HepG2 (cell line): ENCODE results near the gene ULK4. TPM values are rescaled to one million over a fixed set of nuclear protein-coding genes. Genes with fewer than 3 reads are reported as not detected.

Experiments used
- ETV5 ChIP-seq: IDR thresholded peaks from 2 replicates; pipeline ENCODE4 v1.6.1; 2018; ENCODE audit warnings: missing biosample characterization, missing genetic modification reagents, inconsistent platforms, borderline replicate concordance
- FLYWCH1 ChIP-seq: sonication (generic); formaldehyde crosslinking; IDR thresholded peaks from 2 replicates; pipeline ENCODE4 v1.8.1; 2023; ENCODE audit warnings: mild to moderate bottlenecking, missing genetic modification reagents
- GATA4 ChIP-seq: sonication (generic); IDR thresholded peaks from 2 replicates; pipeline ENCODE4 v1.6.1; 2016; ENCODE audit warnings: antibody characterized with exemption, low read depth, borderline replicate concordance
- KAT8 ChIP-seq: IDR thresholded peaks from 2 replicates; pipeline ENCODE4 v1.6.1; 2016; ENCODE audit warnings: missing genetic modification reagents, missing compliant biosample characterization
- KDM5A ChIP-seq: fragments of 200-600 bp; sonication (generic); IDR thresholded peaks from 2 replicates; pipeline ENCODE4 v1.7.0; 2018; ENCODE audit warnings: antibody characterized with exemption, mild to moderate bottlenecking, low read length, borderline replicate concordance
- MTA3 ChIP-seq: sonication (generic); formaldehyde crosslinking; IDR thresholded peaks from 2 replicates; pipeline ENCODE4 v1.4.0; 2020; ENCODE audit warnings: missing genetic modification reagents
- NBN ChIP-seq: fragments of 450-650 bp; conservative IDR thresholded peaks from 2 replicates; pipeline ENCODE4 v1.6.1; 2017
- RBAK ChIP-seq: sonication (generic); formaldehyde crosslinking; IDR thresholded peaks from 2 replicates; pipeline ENCODE4 v1.5.1; 2020; ENCODE audit warnings: mild to moderate bottlenecking, missing genetic modification reagents
- SMAD1 ChIP-seq: sonication (generic); formaldehyde crosslinking; IDR thresholded peaks from 2 replicates; pipeline ENCODE4 v1.4.0; 2020; ENCODE audit warnings: missing genetic modification reagents, low read depth, mild to moderate bottlenecking, borderline replicate concordance
- SP4 ChIP-seq: sonication (generic); formaldehyde crosslinking; IDR thresholded peaks from 2 replicates; pipeline ENCODE4 v1.8.1; 2023; ENCODE audit warnings: mild to moderate bottlenecking, missing genetic modification reagents
- TEAD2 ChIP-seq: sonication (generic); formaldehyde crosslinking; IDR thresholded peaks from 2 replicates; pipeline ENCODE4 v1.9.0; 2021; ENCODE audit warnings: missing genetic modification reagents
- XRCC5 ChIP-seq: fragments of 200-400 bp; formaldehyde crosslinking; optimal IDR thresholded peaks from 2 replicates; pipeline ENCODE3; 2017; ENCODE audit warnings: mild to moderate bottlenecking, low read length
- ZBTB7B ChIP-seq: sonication (generic); formaldehyde crosslinking; IDR thresholded peaks from 2 replicates; pipeline ENCODE4 v1.4.0; 2020; ENCODE audit warnings: missing genetic modification reagents
- ZNF263 ChIP-seq: sonication (generic); formaldehyde crosslinking; IDR thresholded peaks from 2 replicates; pipeline ENCODE4 v1.4.0; 2020; ENCODE audit warnings: missing genetic modification reagents
- ZNF550 ChIP-seq: sonication (generic); formaldehyde crosslinking; IDR thresholded peaks from 2 replicates; pipeline ENCODE4 v1.4.0; 2020; ENCODE audit warnings: mild to moderate bottlenecking, missing genetic modification reagents, borderline replicate concordance
- ZNF772 ChIP-seq: sonication (generic); formaldehyde crosslinking; IDR thresholded peaks from 2 replicates; pipeline ENCODE4 v1.5.0; 2020; ENCODE audit warnings: mild to moderate bottlenecking, missing genetic modification reagents
- polyA plus RNA-seq, 8 experiments: library from polyadenylated mRNA; depleted of rRNA in 3 of 8; stranded (reverse) in 7 of 8; unstranded in 1 of 8; fragments of >200 nt; fragmentation: Illumina TruSeq in 4 of 8; extraction: Trizol in 4 of 8; gene quantifications; 2 replicates each; pipeline versions ENCODE4 v1.2.1 to v1.2.3, GENCODE V29; 2011 to 2016; ENCODE audit warnings: low read depth in 4 of 8, missing spikeins in 1 of 8, mixed read lengths in 1 of 8; ENCODE audit not compliant: insufficient read depth in 1 of 8
- total RNA-seq, 5 experiments: library from RNA; depleted of rRNA; stranded (reverse); fragments of >200 nt; fragmentation: Illumina TruSeq; extraction: Trizol; gene quantifications; 2 replicates each; pipeline ENCODE4 v1.2.3, GENCODE V29; 2016; ENCODE audit warnings: low read depth in 1 of 5
- TF ChIP-seq, protein P1 (sequence below): sonication (generic); formaldehyde crosslinking; IDR thresholded peaks from 2 replicates; pipeline ENCODE4 v1.9.0; 2021; ENCODE audit warnings: mild to moderate bottlenecking, missing genetic modification reagents
- TF ChIP-seq, protein P2 (sequence below): sonication (generic); formaldehyde crosslinking; IDR thresholded peaks from 2 replicates; pipeline ENCODE4 v1.5.0; 2020; ENCODE audit warnings: missing genetic modification reagents
- TF ChIP-seq, protein P3 (sequence below): sonication (generic); formaldehyde crosslinking; IDR thresholded peaks from 2 replicates; pipeline ENCODE4 v1.4.0; 2020; ENCODE audit warnings: missing genetic modification reagents, borderline replicate concordance

ULK4 gene
- total and polyA plus RNA-seq, 2 of the 13 experiments (the other 11 are each of a cell fraction or from before 2014, with no cell fraction given): 6.7 to 11.8 TPM

DNA sequence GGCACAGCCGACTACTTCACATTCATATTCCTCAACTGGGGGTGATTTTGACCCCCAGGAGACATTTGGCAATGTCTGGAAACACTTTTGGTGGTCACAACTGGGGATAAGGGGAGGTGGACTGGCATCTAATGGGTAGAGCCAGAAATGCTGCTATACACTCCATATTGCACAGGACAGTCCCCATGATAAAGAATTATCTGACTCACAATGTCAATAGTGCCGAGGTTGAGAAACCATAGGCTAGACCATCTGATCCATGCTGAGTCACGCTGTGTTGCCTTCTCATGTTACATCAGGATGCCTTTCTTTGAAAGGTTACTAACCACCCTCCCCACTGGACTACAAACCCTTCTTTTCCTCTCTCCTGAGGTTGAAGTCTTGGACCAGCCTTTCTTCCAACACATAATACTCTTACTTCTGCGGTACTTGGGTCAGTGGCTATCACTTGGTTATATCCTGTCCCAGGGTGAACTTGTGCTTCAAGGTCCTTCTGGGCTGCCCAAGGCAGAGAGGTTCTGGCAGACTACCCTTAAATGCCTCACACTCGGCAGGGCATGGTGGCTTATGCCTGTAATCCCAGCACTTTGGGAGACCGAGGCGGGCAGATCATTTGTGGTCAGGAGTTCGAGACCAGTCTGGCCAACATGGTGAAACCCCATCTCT is 693.8 kb downstream of the ULK4 start (continued):
- TF ChIP-seq, protein P1, sequence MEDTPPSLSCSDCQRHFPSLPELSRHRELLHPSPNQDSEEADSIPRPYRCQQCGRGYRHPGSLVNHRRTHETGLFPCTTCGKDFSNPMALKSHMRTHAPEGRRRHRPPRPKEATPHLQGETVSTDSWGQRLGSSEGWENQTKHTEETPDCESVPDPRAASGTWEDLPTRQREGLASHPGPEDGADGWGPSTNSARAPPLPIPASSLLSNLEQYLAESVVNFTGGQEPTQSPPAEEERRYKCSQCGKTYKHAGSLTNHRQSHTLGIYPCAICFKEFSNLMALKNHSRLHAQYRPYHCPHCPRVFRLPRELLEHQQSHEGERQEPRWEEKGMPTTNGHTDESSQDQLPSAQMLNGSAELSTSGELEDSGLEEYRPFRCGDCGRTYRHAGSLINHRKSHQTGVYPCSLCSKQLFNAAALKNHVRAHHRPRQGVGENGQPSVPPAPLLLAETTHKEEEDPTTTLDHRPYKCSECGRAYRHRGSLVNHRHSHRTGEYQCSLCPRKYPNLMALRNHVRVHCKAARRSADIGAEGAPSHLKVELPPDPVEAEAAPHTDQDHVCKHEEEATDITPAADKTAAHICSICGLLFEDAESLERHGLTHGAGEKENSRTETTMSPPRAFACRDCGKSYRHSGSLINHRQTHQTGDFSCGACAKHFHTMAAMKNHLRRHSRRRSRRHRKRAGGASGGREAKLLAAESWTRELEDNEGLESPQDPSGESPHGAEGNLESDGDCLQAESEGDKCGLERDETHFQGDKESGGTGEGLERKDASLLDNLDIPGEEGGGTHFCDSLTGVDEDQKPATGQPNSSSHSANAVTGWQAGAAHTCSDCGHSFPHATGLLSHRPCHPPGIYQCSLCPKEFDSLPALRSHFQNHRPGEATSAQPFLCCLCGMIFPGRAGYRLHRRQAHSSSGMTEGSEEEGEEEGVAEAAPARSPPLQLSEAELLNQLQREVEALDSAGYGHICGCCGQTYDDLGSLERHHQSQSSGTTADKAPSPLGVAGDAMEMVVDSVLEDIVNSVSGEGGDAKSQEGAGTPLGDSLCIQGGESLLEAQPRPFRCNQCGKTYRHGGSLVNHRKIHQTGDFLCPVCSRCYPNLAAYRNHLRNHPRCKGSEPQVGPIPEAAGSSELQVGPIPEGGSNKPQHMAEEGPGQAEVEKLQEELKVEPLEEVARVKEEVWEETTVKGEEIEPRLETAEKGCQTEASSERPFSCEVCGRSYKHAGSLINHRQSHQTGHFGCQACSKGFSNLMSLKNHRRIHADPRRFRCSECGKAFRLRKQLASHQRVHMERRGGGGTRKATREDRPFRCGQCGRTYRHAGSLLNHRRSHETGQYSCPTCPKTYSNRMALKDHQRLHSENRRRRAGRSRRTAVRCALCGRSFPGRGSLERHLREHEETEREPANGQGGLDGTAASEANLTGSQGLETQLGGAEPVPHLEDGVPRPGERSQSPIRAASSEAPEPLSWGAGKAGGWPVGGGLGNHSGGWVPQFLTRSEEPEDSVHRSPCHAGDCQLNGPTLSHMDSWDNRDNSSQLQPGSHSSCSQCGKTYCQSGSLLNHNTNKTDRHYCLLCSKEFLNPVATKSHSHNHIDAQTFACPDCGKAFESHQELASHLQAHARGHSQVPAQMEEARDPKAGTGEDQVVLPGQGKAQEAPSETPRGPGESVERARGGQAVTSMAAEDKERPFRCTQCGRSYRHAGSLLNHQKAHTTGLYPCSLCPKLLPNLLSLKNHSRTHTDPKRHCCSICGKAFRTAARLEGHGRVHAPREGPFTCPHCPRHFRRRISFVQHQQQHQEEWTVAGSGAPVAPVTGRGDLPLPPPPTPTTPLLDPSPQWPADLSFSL (CRISPR knock-in tag): no peak
- TF ChIP-seq, protein P2, sequence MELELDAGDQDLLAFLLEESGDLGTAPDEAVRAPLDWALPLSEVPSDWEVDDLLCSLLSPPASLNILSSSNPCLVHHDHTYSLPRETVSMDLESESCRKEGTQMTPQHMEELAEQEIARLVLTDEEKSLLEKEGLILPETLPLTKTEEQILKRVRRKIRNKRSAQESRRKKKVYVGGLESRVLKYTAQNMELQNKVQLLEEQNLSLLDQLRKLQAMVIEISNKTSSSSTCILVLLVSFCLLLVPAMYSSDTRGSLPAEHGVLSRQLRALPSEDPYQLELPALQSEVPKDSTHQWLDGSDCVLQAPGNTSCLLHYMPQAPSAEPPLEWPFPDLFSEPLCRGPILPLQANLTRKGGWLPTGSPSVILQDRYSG: no peak
- TF ChIP-seq FLYWCH1 (CRISPR knock-in tag) (no peak), TEAD2 (CRISPR knock-in tag) (no peak), SP4 (CRISPR knock-in tag) (no peak), XRCC5 (peak; percentile 54), KDM5A (no peak), MTA3 (CRISPR knock-in tag) (no peak), SMAD1 (no peak), KAT8 (CRISPR knock-in tag) (peak; percentile 86), RBAK (no peak), GATA4 (peak; percentile 58; the same call in 1 of the 2 replicates), ZNF550 (CRISPR knock-in tag) (no peak), ZBTB7B (CRISPR knock-in tag) (0 out of 2 replicates have a peak, but pooled peaks have one; percentile 51), ZNF263 (CRISPR knock-in tag) (no peak), NBN (no peak), ZNF772 (peak; percentile 53; the same call in 1 of the 2 replicates), ETV5 (CRISPR knock-in tag) (peak; percentile 78; the same call in 1 of the 2 replicates)
- TF ChIP-seq, protein P3, sequence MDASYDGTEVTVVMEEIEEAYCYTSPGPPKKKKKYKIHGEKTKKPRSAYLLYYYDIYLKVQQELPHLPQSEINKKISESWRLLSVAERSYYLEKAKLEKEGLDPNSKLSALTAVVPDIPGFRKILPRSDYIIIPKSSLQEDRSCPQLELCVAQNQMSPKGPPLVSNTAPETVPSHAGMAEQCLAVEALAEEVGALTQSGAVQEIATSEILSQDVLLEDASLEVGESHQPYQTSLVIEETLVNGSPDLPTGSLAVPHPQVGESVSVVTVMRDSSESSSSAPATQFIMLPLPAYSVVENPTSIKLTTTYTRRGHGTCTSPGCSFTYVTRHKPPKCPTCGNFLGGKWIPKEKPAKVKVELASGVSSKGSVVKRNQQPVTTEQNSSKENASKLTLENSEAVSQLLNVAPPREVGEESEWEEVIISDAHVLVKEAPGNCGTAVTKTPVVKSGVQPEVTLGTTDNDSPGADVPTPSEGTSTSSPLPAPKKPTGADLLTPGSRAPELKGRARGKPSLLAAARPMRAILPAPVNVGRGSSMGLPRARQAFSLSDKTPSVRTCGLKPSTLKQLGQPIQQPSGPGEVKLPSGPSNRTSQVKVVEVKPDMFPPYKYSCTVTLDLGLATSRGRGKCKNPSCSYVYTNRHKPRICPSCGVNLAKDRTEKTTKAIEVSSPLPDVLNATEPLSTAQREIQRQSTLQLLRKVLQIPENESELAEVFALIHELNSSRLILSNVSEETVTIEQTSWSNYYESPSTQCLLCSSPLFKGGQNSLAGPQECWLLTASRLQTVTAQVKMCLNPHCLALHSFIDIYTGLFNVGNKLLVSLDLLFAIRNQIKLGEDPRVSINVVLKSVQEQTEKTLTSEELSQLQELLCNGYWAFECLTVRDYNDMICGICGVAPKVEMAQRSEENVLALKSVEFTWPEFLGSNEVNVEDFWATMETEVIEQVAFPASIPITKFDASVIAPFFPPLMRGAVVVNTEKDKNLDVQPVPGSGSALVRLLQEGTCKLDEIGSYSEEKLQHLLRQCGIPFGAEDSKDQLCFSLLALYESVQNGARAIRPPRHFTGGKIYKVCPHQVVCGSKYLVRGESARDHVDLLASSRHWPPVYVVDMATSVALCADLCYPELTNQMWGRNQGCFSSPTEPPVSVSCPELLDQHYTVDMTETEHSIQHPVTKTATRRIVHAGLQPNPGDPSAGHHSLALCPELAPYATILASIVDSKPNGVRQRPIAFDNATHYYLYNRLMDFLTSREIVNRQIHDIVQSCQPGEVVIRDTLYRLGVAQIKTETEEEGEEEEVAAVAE: no peak; the same call in 1 of the 2 replicates
